Gastrocnemius medialis (tissue), 4 donors: ENCODE results near the gene WRAP73. TPM values are rescaled to one million over a fixed set of nuclear protein-coding genes. Genes with fewer than 3 reads are reported as not detected.

Source experiments
- ATAC-seq, 2 donors: fragments of 150-250 bp; one replicate each; pipeline ENCODE4 v1.9.1; 2016
- DNase-seq, 2 donors: peaks; one replicate each; pipeline ENCODE4 v3.0.0-alpha.2; 2019
- H3K27ac ChIP-seq, 4 donors: fragments of 200-600 bp; sonication (generic); 1 replicate in 1 of 4; 2 replicates in 3 of 4; pipeline ENCODE4 v1.5.1; 2016 to 2018; ENCODE audit warnings: mild to moderate bottlenecking in 2 of 4, moderate library complexity in 1 of 4
- H3K27me3 ChIP-seq, 3 donors: fragments of 200-600 bp; sonication (generic) in 2 of 3; 1 replicate in 1 of 3; 2 replicates in 2 of 3; pipeline versions ENCODE4 v1.5.1 to v1.6.0; 2016 to 2019; ENCODE audit warnings: mild to moderate bottlenecking in 1 of 3, moderate library complexity in 1 of 3
- H3K36me3 ChIP-seq, 2 donors: fragments of 200-600 bp; sonication (generic) in 1 of 2; one replicate each; pipeline ENCODE4 v1.5.1; 2017 to 2018
- H3K4me1 ChIP-seq, 2 donors: fragments of 200-600 bp; sonication (generic) in 1 of 2; one replicate each; pipeline ENCODE4 v1.5.1; 2016 to 2017; ENCODE audit warnings: mild to moderate bottlenecking in 2 of 2
- H3K4me3 ChIP-seq, 4 donors: fragments of 200-600 bp; sonication (generic) in 3 of 4; 1 replicate in 1 of 4; 2 replicates in 3 of 4; pipeline ENCODE4 v1.5.1; 2016 to 2019; ENCODE audit warnings: mild to moderate bottlenecking in 2 of 4
- H3K9me3 ChIP-seq, 3 donors: fragments of 200-600 bp; sonication (generic) in 2 of 3; 1 replicate in 1 of 3; 2 replicates in 2 of 3; pipeline ENCODE4 v1.5.1; 2016 to 2019
- POLR2A ChIP-seq, 2 donors: fragments of 450-650 bp; IDR thresholded peaks; one replicate each; pipeline ENCODE4 v1.6.1; 2017; ENCODE audit warnings: antibody characterized with exemption in 2 of 2, mild to moderate bottlenecking in 2 of 2, moderate library complexity in 2 of 2
- in situ Hi-C, 4 donors: fragments of 200-750 bp; cut with MboI; loops; one replicate each; pipeline versions ENCODE4 v1.15.0 to v1.8.0; 2017; ENCODE audit warnings: low sequenced_read_pairs in 4 of 4
- intact Hi-C: fragments of 100-400 bp; cut with DNase I; formaldehyde crosslinking; loops from one replicate; pipeline ENCODE4 v1.15.1; 2023; ENCODE audit warnings: low total_unique reads
- total RNA-seq, 4 donors: library from RNA; depleted of rRNA; stranded (reverse); fragments of >200 nt; gene quantifications; one replicate each; pipeline versions ENCODE4 v1.1.0 to v1.2.3, GENCODE V29; 2016
- TF ChIP-seq, protein P1 (sequence below), 5 experiments: fragments of 450-650 bp in 3 of 5; fragments of 200-600 bp in 2 of 5; sonication (generic) in 2 of 5; IDR thresholded peaks in 4 of 5; conservative IDR thresholded peaks in 1 of 5; 1 replicate in 4 of 5; 2 replicates in 1 of 5; pipeline ENCODE4 v1.5.1; 2016 to 2019; ENCODE audit warnings: antibody characterized with exemption in 5 of 5, mild to moderate bottlenecking in 3 of 5, moderate library complexity in 3 of 5

Gene WRAP73
- total RNA-seq, 4 donors from 2014 or later: 12.7 to 16.1 (median 14.2) TPM

DNA sequence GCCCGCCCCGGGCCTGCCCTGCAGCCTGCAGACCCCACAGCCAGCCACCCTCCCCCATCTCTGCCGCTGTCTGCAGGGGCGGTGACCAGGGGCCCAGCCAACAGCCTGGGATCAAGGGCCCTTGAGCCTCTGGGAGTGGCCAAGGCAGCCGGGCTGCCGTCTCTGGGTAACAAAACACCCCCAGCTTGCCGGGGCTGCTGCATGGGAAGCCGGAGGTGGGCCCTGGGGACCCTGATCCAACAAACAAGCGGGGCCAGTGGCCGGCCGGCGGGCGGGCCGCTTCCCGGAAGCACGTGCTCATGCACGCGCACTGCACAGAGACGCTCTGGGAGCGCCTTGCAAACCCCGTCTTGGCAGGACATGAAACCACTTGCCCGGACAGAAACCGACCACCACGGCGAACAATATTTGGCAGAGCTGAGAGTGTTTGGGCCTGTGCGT is 51.8 kb downstream of the WRAP73 start:
- H3K9me3 ChIP-seq: no peaks in the 10 kb centered on the region
- peaks cover 4 to 31% of the 10 kb centered on the region in 2 donors for H3K4me1 ChIP-seq
- no peak for DNase-seq
- no peaks in the 10 kb centered on the region for H3K27me3 ChIP-seq
- no peaks in the 10 kb centered on the region for H3K36me3 ChIP-seq
- no peak overlapping the region for H3K4me3 ChIP-seq
- in situ Hi-C loops: no loop called here
- no peak for ATAC-seq
- H3K27ac ChIP-seq: no peak overlapping the region
- intact Hi-C loops: no loop called here
- TF ChIP-seq, protein P1, sequence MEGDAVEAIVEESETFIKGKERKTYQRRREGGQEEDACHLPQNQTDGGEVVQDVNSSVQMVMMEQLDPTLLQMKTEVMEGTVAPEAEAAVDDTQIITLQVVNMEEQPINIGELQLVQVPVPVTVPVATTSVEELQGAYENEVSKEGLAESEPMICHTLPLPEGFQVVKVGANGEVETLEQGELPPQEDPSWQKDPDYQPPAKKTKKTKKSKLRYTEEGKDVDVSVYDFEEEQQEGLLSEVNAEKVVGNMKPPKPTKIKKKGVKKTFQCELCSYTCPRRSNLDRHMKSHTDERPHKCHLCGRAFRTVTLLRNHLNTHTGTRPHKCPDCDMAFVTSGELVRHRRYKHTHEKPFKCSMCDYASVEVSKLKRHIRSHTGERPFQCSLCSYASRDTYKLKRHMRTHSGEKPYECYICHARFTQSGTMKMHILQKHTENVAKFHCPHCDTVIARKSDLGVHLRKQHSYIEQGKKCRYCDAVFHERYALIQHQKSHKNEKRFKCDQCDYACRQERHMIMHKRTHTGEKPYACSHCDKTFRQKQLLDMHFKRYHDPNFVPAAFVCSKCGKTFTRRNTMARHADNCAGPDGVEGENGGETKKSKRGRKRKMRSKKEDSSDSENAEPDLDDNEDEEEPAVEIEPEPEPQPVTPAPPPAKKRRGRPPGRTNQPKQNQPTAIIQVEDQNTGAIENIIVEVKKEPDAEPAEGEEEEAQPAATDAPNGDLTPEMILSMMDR (IDR thresholded peaks at IDR 0.05 in 4 of 5, conservative IDR thresholded peaks at IDR 0.05 in 1 of 5): no peak
- TF ChIP-seq POLR2A (IDR thresholded peaks at IDR 0.05): no peak

DNA sequence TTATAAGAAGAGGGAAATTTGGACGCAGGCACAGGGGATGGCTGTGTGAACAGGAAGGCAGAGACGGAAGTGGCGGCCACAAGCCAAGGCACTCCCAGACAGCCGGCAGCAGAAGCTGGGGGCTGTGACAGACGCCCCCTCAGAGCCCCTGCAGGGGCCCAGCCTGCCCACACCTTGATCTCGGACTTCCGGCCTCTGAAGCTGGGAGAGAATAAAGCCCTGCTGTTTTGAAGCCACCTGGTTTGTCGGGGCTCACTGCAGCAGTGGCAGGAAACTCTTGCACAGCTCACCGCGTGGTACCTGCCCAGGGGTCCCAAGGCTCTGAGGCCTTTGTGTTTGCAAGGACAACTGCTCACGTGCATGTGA is 52.3 kb downstream of the WRAP73 start:
- in situ Hi-C loops (no loop called here), intact Hi-C loops (no loop called here)
- Histone ChIP-seq H3K4me3 (no peak overlapping the region), H3K9me3 (no peaks in the 10 kb centered on the region), H3K4me1 (peaks cover 4 to 31% of the 10 kb centered on the region in 2 donors), H3K27ac (no peak overlapping the region), H3K36me3 (no peaks in the 10 kb centered on the region), H3K27me3 (no peaks in the 10 kb centered on the region)
- ATAC-seq (no peak), DNase-seq (no peak)
- TF ChIP-seq, protein P1 (IDR thresholded peaks at IDR 0.05 in 4 of 5, conservative IDR thresholded peaks at IDR 0.05 in 1 of 5): no peak
- TF ChIP-seq POLR2A (IDR thresholded peaks at IDR 0.05): no peak

- no peak for DNase-seq
- Histone ChIP-seq H3K9me3 (no peaks in the 10 kb centered on the region), H3K4me1 (peaks cover 4 to 31% of the 10 kb centered on the region in 2 donors), H3K27me3 (no peaks in the 10 kb centered on the region), H3K4me3 (no peak overlapping the region), H3K36me3 (no peaks in the 10 kb centered on the region), H3K27ac (no peak overlapping the region)
- in situ Hi-C loops (no loop called here), intact Hi-C loops (no loop called here)
- no peak for ATAC-seq
- TF ChIP-seq, protein P1 (IDR thresholded peaks at IDR 0.05 in 4 of 5, conservative IDR thresholded peaks at IDR 0.05 in 1 of 5): no peak
- no peak for TF ChIP-seq POLR2A (IDR thresholded peaks at IDR 0.05)
These were observed 53.0 kb downstream of the WRAP73 start for GRCh38 chr1:3596663-3597598.

GRCh38 chr1:3595949-3596348 is 54.0 kb downstream of the WRAP73 start:
- Histone ChIP-seq H3K27ac (no peak overlapping the region), H3K9me3 (no peaks in the 10 kb centered on the region), H3K27me3 (no peaks in the 10 kb centered on the region), H3K4me3 (no peak overlapping the region), H3K36me3 (no peaks in the 10 kb centered on the region), H3K4me1 (peaks cover 4 to 31% of the 10 kb centered on the region in 2 donors)
- in situ Hi-C loops (no loop called here), intact Hi-C loops (no loop called here)
- DNase-seq (no peak), ATAC-seq (no peak)
- no peak for TF ChIP-seq POLR2A (IDR thresholded peaks at IDR 0.05)
- TF ChIP-seq, protein P1 (IDR thresholded peaks at IDR 0.05 in 4 of 5, conservative IDR thresholded peaks at IDR 0.05 in 1 of 5): no peak
